SU-DHL-6 (cell line): ENCODE results near the gene MARCHF10.

Experiments used
- CTCF ChIP-seq: fragments of 200-600 bp; sonication (generic); IDR thresholded peaks from one replicate; pipeline ENCODE4 v1.5.1; 2017; ENCODE audit warnings: antibody characterized with exemption, mild to moderate bottlenecking, low read length, moderate library complexity; ENCODE audit not compliant: insufficient read depth, poor library complexity, severe bottlenecking
- EZH2phosphoT487 ChIP-seq: fragments of 200-600 bp; sonication (generic), shearing (Covaris generic); conservative IDR thresholded peaks from 2 replicates; pipeline ENCODE4 v1.6.1; 2018; ENCODE audit warnings: mild to moderate bottlenecking, antibody characterized with exemption, low read length, moderate library complexity, mixed read lengths

- TF ChIP-seq CTCF, result no peak
- no peak for TF ChIP-seq EZH2phosphoT487
These were observed 117.8 kb downstream of the MARCHF10 start for GRCh38 chr17:62690168-62690897.
